HG02623 (cell line): Measurements from ENCODE around the gene SCYL1.
"Not testable (repeated sequence)": the region's sequence is repeated elsewhere in the genome, so short reads cannot be mapped to it uniquely, and the experiment has no call there.

ENCODE experiments used
- ATAC-seq: cut with Tn5 transposase; IDR thresholded peaks from one replicate; pipeline ENCODE4 v1.9.1; 2021; ENCODE audit warnings: moderate library complexity; ENCODE audit not compliant: unreplicated experiment

SCYL1 gene

GRCh38 chr11:65504674-65505465, 20.0 kb upstream of the SCYL1 start:
- ATAC-seq: no peak

- ATAC-seq: no peak
Observed at GRCh38 chr11:65505466-65506289, 19.2 kb upstream of the SCYL1 start.

GRCh38 chr11:65506290-65506771, 18.6 kb upstream of the SCYL1 start:
- ATAC-seq: no peak

GRCh38 chr11:65506772-65507505, 17.9 kb upstream of the SCYL1 start:
- peak; percentile 27 for ATAC-seq

- not testable (repeated sequence) for ATAC-seq
Observed at GRCh38 chr11:65512311-65512710, 12.6 kb upstream of the SCYL1 start.

- ATAC-seq: no peak
Observed at GRCh38 chr11:65516135-65516968, 8.5 kb upstream of the SCYL1 start.

GRCh38 chr11:65518941-65519549, 5.8 kb upstream of the SCYL1 start:
- ATAC-seq: not testable (repeated sequence)

GRCh38 chr11:65521777-65522521, 2.9 kb upstream of the SCYL1 start:
- ATAC-seq: not testable (repeated sequence)

GRCh38 chr11:65522718-65523630, 1.9 kb upstream of the SCYL1 start:
- not testable (repeated sequence) for ATAC-seq

- ATAC-seq: not testable (repeated sequence)
Observed at GRCh38 chr11:65523631-65523968, 1.3 kb upstream of the SCYL1 start.

GRCh38 chr11:65524014-65524740, 706 bp upstream of the SCYL1 start:
- ATAC-seq: no peak

GRCh38 chr11:65525546-65526480, 930 bp downstream of the SCYL1 start:
- no peak for ATAC-seq

- no peak for ATAC-seq
Observed at GRCh38 chr11:65526744-65527143, 1.9 kb downstream of the SCYL1 start.

GRCh38 chr11:65528819-65529350, 4.0 kb downstream of the SCYL1 start:
- no peak for ATAC-seq

GRCh38 chr11:65529475-65530156, 4.7 kb downstream of the SCYL1 start:
- no peak for ATAC-seq

GRCh38 chr11:65530157-65530496, 5.2 kb downstream of the SCYL1 start:
- no peak for ATAC-seq
